Adrenal gland (tissue), 12 donors: ENCODE measurements around the gene ZNF775. TPM values are rescaled to one million over a fixed set of nuclear protein-coding genes. Genes with fewer than 3 reads are reported as not detected.

Experiments used
- DNase-seq, 7 donors: peaks; one replicate each; pipeline ENCODE4 v3.0.0-alpha.2; 2019 to 2020
- H3K27ac ChIP-seq, 5 donors: fragments of 200-600 bp; sonication (generic) in 4 of 5; 1 replicate in 3 of 5; 2 replicates in 2 of 5; pipeline versions ENCODE4 v1.5.1 to v1.8.0; 2016 to 2020; ENCODE audit warnings: mild to moderate bottlenecking in 1 of 5
- H3K27me3 ChIP-seq: fragments of 200-600 bp; 2 replicates; pipeline ENCODE4 v1.8.0; 2021
- H3K36me3 ChIP-seq, 2 donors: fragments of 200-600 bp; replicated peaks in 1 of 2; 1 replicate in 1 of 2; 2 replicates in 1 of 2; pipeline versions ENCODE4 v1.5.1 to v1.8.0; 2018 to 2022
- H3K4me1 ChIP-seq, 2 donors: fragments of 200-600 bp; replicated peaks in 1 of 2; 1 replicate in 1 of 2; 2 replicates in 1 of 2; pipeline versions ENCODE4 v1.5.1 to v1.8.0; 2018 to 2021
- H3K4me3 ChIP-seq, 4 donors: fragments of 200-600 bp; sonication (generic) in 3 of 4; one replicate each; pipeline ENCODE4 v1.5.1; 2016 to 2018
- H3K9me3 ChIP-seq, 3 donors: fragments of 200-600 bp; sonication (generic) in 1 of 3; replicated peaks in 1 of 3; 1 replicate in 2 of 3; 2 replicates in 1 of 3; pipeline versions ENCODE4 v1.5.1 to v1.8.0; 2016 to 2021
- CTCF ChIP-seq, 6 experiments: fragments of 450-650 bp in 4 of 6; fragments of 200-600 bp in 2 of 6; sonication (generic) in 1 of 6; IDR thresholded peaks; 1 replicate in 5 of 6; 2 replicates in 1 of 6; pipeline versions ENCODE4 v1.5.1 to v1.8.0; 2016 to 2021; ENCODE audit warnings: antibody characterized with exemption in 6 of 6, mild to moderate bottlenecking in 2 of 6, moderate library complexity in 1 of 6
- POLR2A ChIP-seq, 2 donors: fragments of 450-650 bp; IDR thresholded peaks; one replicate each; pipeline ENCODE4 v1.6.1; 2017; ENCODE audit warnings: antibody characterized with exemption in 2 of 2, mild to moderate bottlenecking in 2 of 2, moderate library complexity in 1 of 2
- WGBS, 4 donors: extraction: QIAGEN DNeasy Blood & Tissue Kit in 2 of 4; methylation state at CpG; one replicate each; pipeline versions ENCODE4 v1.1.5 to v1.1.7; 2013 to 2017; 5-methylcytosine and 5-hydroxymethylcytosine counted together
- intact Hi-C, 2 donors: fragments of 100-400 bp; cut with DNase I; formaldehyde crosslinking; loops; one replicate each; pipeline versions ENCODE4 v1.14.1 to v1.15.0; 2022 to 2023
- polyA plus RNA-seq, 3 donors: library from polyadenylated mRNA; stranded (reverse); fragments of 200-250 nt in 2 of 3; fragments of 350-450 nt in 1 of 3; fragmentation: Illumina TruSeq in 1 of 3; extraction: RNeasy Lipid Tissue Mini Kit (QIAGEN cat#74804) in 1 of 3; gene quantifications; one replicate each; pipeline ENCODE4 v1.2.3, GENCODE V29; 2013 to 2014
- total RNA-seq, 9 donors: library from RNA; depleted of rRNA in 4 of 9; stranded (reverse); fragments of >200 nt in 4 of 9; fragments of 120-200 nt in 1 of 9; fragmentation: NEBNext Ultra II Directional in 1 of 9; extraction: Animal tissue kit (Norgen Biotek cat#: 25700) in 1 of 9; gene quantifications; one replicate each; pipeline versions ENCODE4 v1.1.0 to v1.2.4, GENCODE V29; 2013 to 2023
- donor health status: healthy with polysubstance abuse.
- donor health status: Bipolar disorder and iron deficiency.
- donor health status: DM: yes; HTN: yes; CAD: no.
- donor health status: DM: no; HTN: no; CAD: no.
- donor health status: DM: no; HTN: no; CAD: no.
- donor health status: DM: yes; HTN: yes; CAD: no.

The ZNF775 gene
- total and polyA plus RNA-seq, 12 donors = 0.26 to 13.9 (median 6.1) TPM

DNA sequence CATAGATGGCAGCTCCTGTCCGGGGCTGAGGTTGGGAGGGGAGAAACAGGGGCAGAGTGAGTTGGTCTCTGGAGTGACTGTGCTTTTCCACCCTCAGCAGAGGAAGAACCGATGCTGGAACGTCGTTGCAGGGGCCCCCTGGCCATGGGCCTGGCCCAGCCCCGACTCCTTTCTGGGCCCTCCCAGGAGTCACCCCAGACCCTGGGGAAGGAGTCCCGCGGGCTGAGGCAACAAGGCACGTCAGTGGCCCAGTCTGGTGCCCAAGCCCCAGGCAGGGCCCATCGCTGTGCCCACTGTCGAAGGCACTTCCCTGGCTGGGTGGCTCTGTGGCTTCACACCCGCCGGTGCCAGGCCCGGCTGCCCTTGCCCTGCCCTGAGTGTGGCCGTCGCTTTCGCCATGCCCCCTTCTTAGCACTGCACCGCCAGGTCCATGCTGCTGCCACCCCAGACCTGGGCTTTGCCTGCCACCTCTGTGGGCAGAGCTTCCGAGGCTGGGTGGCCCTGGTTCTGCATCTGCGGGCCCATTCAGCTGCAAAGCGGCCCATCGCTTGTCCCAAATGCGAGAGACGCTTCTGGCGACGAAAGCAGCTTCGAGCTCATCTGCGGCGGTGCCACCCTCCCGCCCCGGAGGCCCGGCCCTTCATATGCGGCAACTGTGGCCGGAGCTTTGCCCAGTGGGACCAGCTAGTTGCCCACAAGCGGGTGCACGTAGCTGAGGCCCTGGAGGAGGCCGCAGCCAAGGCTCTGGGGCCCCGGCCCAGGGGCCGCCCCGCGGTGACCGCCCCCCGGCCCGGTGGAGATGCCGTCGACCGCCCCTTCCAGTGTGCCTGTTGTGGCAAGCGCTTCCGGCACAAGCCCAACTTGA lies 7.8 kb upstream of the ZNF775 start:
- H3K4me3 ChIP-seq = no peak overlapping the region
- intact Hi-C loops = loop anchor here in 1 of 2 donors (5.0 kb wide), 1 partner anchor 34 kb away; no protein-coding TSS in a partner anchor
- WGBS, 4 donors = 59 to 87% (median 84%) methylated on average over 2 to 48 of the region's 48 CpGs
- peak in 1 of 7 donors; percentile 15 for DNase-seq
- peaks cover 20 to 35% of the 10 kb centered on the region in 2 donors for H3K4me1 ChIP-seq
- H3K9me3 ChIP-seq = no peaks in the 10 kb centered on the region
- H3K27ac ChIP-seq = peak overlapping the region in 3 of 5 donors; percentile 97 to 99 (median 97)
- TF ChIP-seq CTCF (IDR thresholded peaks at IDR 0.05) = no peak
- H3K27me3 ChIP-seq = no peaks in the 10 kb centered on the region
- peaks cover 0 to 41% of the 10 kb centered on the region in 2 donors for H3K36me3 ChIP-seq

GRCh38 chr7:150371996-150372270 lies 7.2 kb upstream of the ZNF775 start:
- peaks cover 0 to 41% of the 10 kb centered on the region in 2 donors for H3K36me3 ChIP-seq
- TF ChIP-seq POLR2A (IDR thresholded peaks at IDR 0.05) (no peak), CTCF (IDR thresholded peaks at IDR 0.05) (no peak)
- peaks cover 20 to 35% of the 10 kb centered on the region in 2 donors for H3K4me1 ChIP-seq
- peak in 1 of 7 donors; percentile 13 for DNase-seq
- no peak overlapping the region for H3K4me3 ChIP-seq
- H3K27ac ChIP-seq = no peak overlapping the region
- intact Hi-C loops = loop anchor here in 1 of 2 donors (5.0 kb wide), 1 partner anchor 35 kb away; no protein-coding TSS in a partner anchor
- no peaks in the 10 kb centered on the region for H3K9me3 ChIP-seq
- WGBS, 4 donors = 89 to 99% (median 94%) methylated on average over 12 to 30 of the region's 30 CpGs
- no peaks in the 10 kb centered on the region for H3K27me3 ChIP-seq

- Histone ChIP-seq H3K27ac (peak overlapping the region in 3 of 5 donors; percentile 23 to 56 (median 30)), H3K9me3 (no peaks in the 10 kb centered on the region), H3K27me3 (no peaks in the 10 kb centered on the region), H3K4me1 (peaks cover 20 to 38% of the 10 kb centered on the region in 2 donors), H3K4me3 (no peak overlapping the region), H3K36me3 (peaks cover 0 to 41% of the 10 kb centered on the region in 2 donors)
- intact Hi-C loops = loop anchor here in 1 of 2 donors (5.0 kb wide), 1 partner anchor 35 kb away; no protein-coding TSS in a partner anchor
- TF ChIP-seq CTCF (IDR thresholded peaks at IDR 0.05) = no peak
- TF ChIP-seq POLR2A (IDR thresholded peaks at IDR 0.05) = no peak
- 83 to 84% (median 83%) methylated on average over 21 to 79 of the region's 79 CpGs for WGBS, 4 donors
- DNase-seq = peak in 1 of 7 donors; percentile 14
These were observed 6.7 kb upstream of the ZNF775 start for GRCh38 chr7:150372271-150373048.
